ENCODE data around the gene DCHS2. TPM values are rescaled to one million over a fixed set of nuclear protein-coding genes. Genes with fewer than 3 reads are reported as not detected.

The DCHS2 gene
- total and polyA plus RNA-seq, 10 of the 15 experiments (the other 5 are each of a cell fraction or from before 2014, with no cell fraction given), result 0.01 to 0.31 (median 0.06) TPM; not detected in 3

GRCh38 chr4:154487145-154487544, 4.5 kb downstream of the DCHS2 start:
- Histone ChIP-seq H3K9me3 (replicated peaks; ENCODE audit: control insufficient read depth, insufficient read depth, low read length) (no peaks in the 10 kb centered on the region; the same call in 2 of the 3 replicates), H3K4me1 (ENCODE audit: control insufficient read depth, insufficient read depth, low read length) (peaks cover 7% of the 10 kb centered on the region; the same call in 1 of the 2 replicates), H2AFZ (ENCODE audit: control insufficient read depth, low read depth, low read length) (no peak overlapping the region), H3K36me3 (ENCODE audit: control insufficient read depth in 2 of 2, insufficient read depth in 2 of 2, low read length in 1 of 2) (no peaks in the 10 kb centered on the region), H4K20me1 (ENCODE audit: control insufficient read depth, insufficient read depth) (no peaks in the 10 kb centered on the region), H3K4me3 (no peak overlapping the region), H3K79me2 (ENCODE audit: control insufficient read depth, insufficient read depth, low read length) (no peaks in the 10 kb centered on the region), H3K27me3 (replicated peaks in 1 of 2; ENCODE audit: control insufficient read depth in 2 of 2, insufficient read depth in 2 of 2, low read length in 1 of 2) (peaks cover 5 to 7% of the 10 kb centered on the region in 2 experiments), H3K27ac (ENCODE audit: control insufficient read depth, insufficient read depth) (no peak overlapping the region), H3K4me2 (ENCODE audit: control insufficient read depth, insufficient read depth) (no peak overlapping the region), H3K9ac (ENCODE audit: control insufficient read depth, insufficient read depth, low read length) (no peak overlapping the region)
- no peak for TF ChIP-seq CEBPB (IDR thresholded peaks at IDR 0.05; ENCODE audit: borderline replicate concordance in 1 of 2, low read depth in 2 of 2, low read length in 2 of 2)
- no peak for TF ChIP-seq BRCA1 (IDR thresholded peaks at IDR 0.05; ENCODE audit: low read depth, low read length)
- no peak for TF ChIP-seq RBBP5 (conservative IDR thresholded peaks at IDR 0.05)
- TF ChIP-seq TBL1XR1 (IDR thresholded peaks at IDR 0.05; ENCODE audit: low read depth, low read length), result no peak
- TF ChIP-seq, protein P1, sequence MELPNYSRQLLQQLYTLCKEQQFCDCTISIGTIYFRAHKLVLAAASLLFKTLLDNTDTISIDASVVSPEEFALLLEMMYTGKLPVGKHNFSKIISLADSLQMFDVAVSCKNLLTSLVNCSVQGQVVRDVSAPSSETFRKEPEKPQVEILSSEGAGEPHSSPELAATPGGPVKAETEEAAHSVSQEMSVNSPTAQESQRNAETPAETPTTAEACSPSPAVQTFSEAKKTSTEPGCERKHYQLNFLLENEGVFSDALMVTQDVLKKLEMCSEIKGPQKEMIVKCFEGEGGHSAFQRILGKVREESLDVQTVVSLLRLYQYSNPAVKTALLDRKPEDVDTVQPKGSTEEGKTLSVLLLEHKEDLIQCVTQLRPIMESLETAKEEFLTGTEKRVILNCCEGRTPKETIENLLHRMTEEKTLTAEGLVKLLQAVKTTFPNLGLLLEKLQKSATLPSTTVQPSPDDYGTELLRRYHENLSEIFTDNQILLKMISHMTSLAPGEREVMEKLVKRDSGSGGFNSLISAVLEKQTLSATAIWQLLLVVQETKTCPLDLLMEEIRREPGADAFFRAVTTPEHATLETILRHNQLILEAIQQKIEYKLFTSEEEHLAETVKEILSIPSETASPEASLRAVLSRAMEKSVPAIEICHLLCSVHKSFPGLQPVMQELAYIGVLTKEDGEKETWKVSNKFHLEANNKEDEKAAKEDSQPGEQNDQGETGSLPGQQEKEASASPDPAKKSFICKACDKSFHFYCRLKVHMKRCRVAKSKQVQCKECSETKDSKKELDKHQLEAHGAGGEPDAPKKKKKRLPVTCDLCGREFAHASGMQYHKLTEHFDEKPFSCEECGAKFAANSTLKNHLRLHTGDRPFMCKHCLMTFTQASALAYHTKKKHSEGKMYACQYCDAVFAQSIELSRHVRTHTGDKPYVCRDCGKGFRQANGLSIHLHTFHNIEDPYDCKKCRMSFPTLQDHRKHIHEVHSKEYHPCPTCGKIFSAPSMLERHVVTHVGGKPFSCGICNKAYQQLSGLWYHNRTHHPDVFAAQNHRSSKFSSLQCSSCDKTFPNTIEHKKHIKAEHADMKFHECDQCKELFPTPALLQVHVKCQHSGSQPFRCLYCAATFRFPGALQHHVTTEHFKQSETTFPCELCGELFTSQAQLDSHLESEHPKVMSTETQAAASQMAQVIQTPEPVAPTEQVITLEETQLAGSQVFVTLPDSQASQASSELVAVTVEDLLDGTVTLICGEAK (IDR thresholded peaks at IDR 0.05; ENCODE audit: borderline replicate concordance), result no peak
- no peak for TF ChIP-seq ELK1 (IDR thresholded peaks at IDR 0.05; ENCODE audit: low read depth, low read length)
- TF ChIP-seq, protein P2, sequence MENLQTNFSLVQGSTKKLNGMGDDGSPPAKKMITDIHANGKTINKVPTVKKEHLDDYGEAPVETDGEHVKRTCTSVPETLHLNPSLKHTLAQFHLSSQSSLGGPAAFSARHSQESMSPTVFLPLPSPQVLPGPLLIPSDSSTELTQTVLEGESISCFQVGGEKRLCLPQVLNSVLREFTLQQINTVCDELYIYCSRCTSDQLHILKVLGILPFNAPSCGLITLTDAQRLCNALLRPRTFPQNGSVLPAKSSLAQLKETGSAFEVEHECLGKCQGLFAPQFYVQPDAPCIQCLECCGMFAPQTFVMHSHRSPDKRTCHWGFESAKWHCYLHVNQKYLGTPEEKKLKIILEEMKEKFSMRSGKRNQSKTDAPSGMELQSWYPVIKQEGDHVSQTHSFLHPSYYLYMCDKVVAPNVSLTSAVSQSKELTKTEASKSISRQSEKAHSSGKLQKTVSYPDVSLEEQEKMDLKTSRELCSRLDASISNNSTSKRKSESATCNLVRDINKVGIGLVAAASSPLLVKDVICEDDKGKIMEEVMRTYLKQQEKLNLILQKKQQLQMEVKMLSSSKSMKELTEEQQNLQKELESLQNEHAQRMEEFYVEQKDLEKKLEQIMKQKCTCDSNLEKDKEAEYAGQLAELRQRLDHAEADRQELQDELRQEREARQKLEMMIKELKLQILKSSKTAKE (IDR thresholded peaks at IDR 0.05; ENCODE audit: low read depth, poor library complexity, severe bottlenecking), result no peak
- TF ChIP-seq NFIC (IDR thresholded peaks at IDR 0.05; ENCODE audit: low read depth, low read length), result no peak
- TF ChIP-seq TCF3 (IDR thresholded peaks at IDR 0.05; ENCODE audit: borderline replicate concordance, insufficient read depth, low read depth, low read length), result no peak
- TF ChIP-seq PAX8 (IDR thresholded peaks at IDR 0.05), result no peak
- in situ Hi-C loops (cut with MboI) (no loop called here), intact Hi-C loops (cut with micrococcal nuclease; ENCODE audit: unreplicated experiment) (no loop called here)
- FAIRE-seq (no peak), ATAC-seq (no peak), DNase-seq (ENCODE audit: low read depth, low spot score) (no peak)
- SMC1A ChIA-PET (ENCODE audit: uncharacterized antibody, unreplicated experiment), result interaction anchor here (0.6 kb wide), 1 partner anchor 12 kb away, joined by 3 read pairs; no protein-coding TSS in a partner anchor
- RAD21 ChIA-PET (ENCODE audit: unreplicated experiment), result interaction anchor here (0.6 kb wide), 1 partner anchor 8 kb away, joined by 5 read pairs; no protein-coding TSS in a partner anchor
- BruUV-seq (replicated peaks), result no TSS peak
- POLR2A ChIA-PET, result no interaction called here
- CTCF ChIA-PET, result interaction anchor here (1.1 to 1.2 kb wide), 2 partner anchors 9 to 18 kb away, joined by 3 read pairs; no protein-coding TSS in a partner anchor
- WGBS (ENCODE audit: insufficient coverage, insufficient replicate concordance, low lambda C conversion rate, missing lambda C conversion rate), result 32% methylated on average over 4 of the region's 4 CpGs

Data from GM12878 (cell line).